GM12878 (cell line): ENCODE measurements around the gene IFITM2. TPM values are rescaled to one million over a fixed set of nuclear protein-coding genes. Genes with fewer than 3 reads are reported as not detected.

Source experiments
- ATAC-seq: fragments of 200-7000 bp; cut with Tn5 transposase; 3 replicates; pipeline ENCODE4 v1.9.1; 2020; ENCODE audit warnings: mild to moderate bottlenecking, moderate library complexity
- BruUV-seq: library from RNA; stranded (reverse); fragments of 400-500 nt; replicated peaks from 2 replicates; lab custom pipeline; 2021; lab: Mats Ljungman, UMichigan
- CTCF ChIA-PET: fragments of 300-600 bp; sonication (Branson Sonifier 250); formaldehyde crosslinking; extraction: SDS; loops from one replicate; lab custom pipeline; 2021; ENCODE audit warnings: inconsistent platforms; lab: Yijun Ruan, JAX
- POLR2A ChIA-PET: fragments of 350-600 bp; formaldehyde crosslinking; extraction: SDS; loops from one replicate; lab custom pipeline; 2021; ENCODE audit warnings: inconsistent platforms; lab: Charles Lee
- RAD21 ChIA-PET: fragments of 300-600 bp; sonication (Branson Sonifier 250); formaldehyde crosslinking; loops from one replicate; lab custom pipeline; 2023; ENCODE audit warnings: antibody characterized with exemption; ENCODE audit not compliant: unreplicated experiment; lab: Charles Lee
- SMC1A ChIA-PET: fragments of 300-600 bp; sonication (Branson Sonifier 250); formaldehyde crosslinking; loops from one replicate; lab custom pipeline; 2023; ENCODE audit not compliant: unreplicated experiment, uncharacterized antibody; lab: Charles Lee
- DNase-seq: peaks from one replicate; pipeline ENCODE4 v3.0.0-alpha.2; 2011; ENCODE audit warnings: low read depth, low spot score
- FAIRE-seq: peaks from 3 replicates; lab custom pipeline; 2011; peaks lifted over from hg19 to GRCh38; lab: Jason Lieb, UNC
- H2AFZ ChIP-seq: 2 replicates; pipeline ENCODE4 v1.6.0; 2011; ENCODE audit warnings: low read depth, low read length, control low read depth; ENCODE audit not compliant: control insufficient read depth
- H3K27ac ChIP-seq: 2 replicates; pipeline ENCODE4 v1.5.1; 2011; ENCODE audit warnings: control low read depth; ENCODE audit not compliant: control insufficient read depth, insufficient read depth
- H3K27me3 ChIP-seq, 2 experiments: replicated peaks in 1 of 2; 2 replicates each; pipeline versions ENCODE4 v1.6.0 to v1.6.1; 2011; ENCODE audit warnings: low read length in 1 of 2; ENCODE audit not compliant: control insufficient read depth in 2 of 2, insufficient read depth in 2 of 2
- H3K36me3 ChIP-seq, 2 experiments: 2 replicates each; pipeline ENCODE4 v1.5.1; 2011; ENCODE audit warnings: low read length in 1 of 2; ENCODE audit not compliant: control insufficient read depth in 2 of 2, insufficient read depth in 2 of 2
- H3K4me1 ChIP-seq: 2 replicates; pipeline ENCODE4 v1.6.1; 2011; ENCODE audit warnings: mild to moderate bottlenecking, low read length, moderate library complexity, mixed read lengths; ENCODE audit not compliant: control insufficient read depth, insufficient read depth
- H3K4me2 ChIP-seq: 2 replicates; pipeline ENCODE4 v1.6.0; 2011; ENCODE audit warnings: control low read depth; ENCODE audit not compliant: control insufficient read depth, insufficient read depth
- H3K4me3 ChIP-seq: fragments of 200-600 bp; sonication (generic); 2 replicates; pipeline ENCODE4 v1.5.1; 2016
- H3K79me2 ChIP-seq: 2 replicates; pipeline ENCODE4 v1.6.0; 2011; ENCODE audit warnings: low read length; ENCODE audit not compliant: control insufficient read depth, insufficient read depth
- H3K9ac ChIP-seq: 2 replicates; pipeline ENCODE4 v1.8.0; 2011; ENCODE audit warnings: low read length, control low read depth, mixed read lengths; ENCODE audit not compliant: control insufficient read depth, insufficient read depth
- H3K9me3 ChIP-seq: replicated peaks from 3 replicates; pipeline ENCODE4 v1.5.1; 2011; ENCODE audit warnings: mild to moderate bottlenecking, low read length; ENCODE audit not compliant: control insufficient read depth, insufficient read depth
- H4K20me1 ChIP-seq: 2 replicates; pipeline ENCODE4 v1.6.0; 2011; ENCODE audit not compliant: control insufficient read depth, insufficient read depth
- BCL3 ChIP-seq: IDR thresholded peaks from 2 replicates; pipeline ENCODE4 v1.6.1; 2011; ENCODE audit warnings: borderline replicate concordance, low read depth, mild to moderate bottlenecking, moderate library complexity, low read length; ENCODE audit not compliant: insufficient read depth, poor library complexity, severe bottlenecking
- CBX5 ChIP-seq: sonication (generic); IDR thresholded peaks from 2 replicates; pipeline ENCODE4 v1.6.1; 2016; ENCODE audit warnings: low read depth, moderate library complexity, mild to moderate bottlenecking, inconsistent platforms
- E2F4 ChIP-seq: IDR thresholded peaks from 2 replicates; pipeline ENCODE4 v1.6.1; 2012; ENCODE audit warnings: low read depth, low read length, improper control_type of control experiment
- RAD51 ChIP-seq: fragments of 450-650 bp; IDR thresholded peaks from 2 replicates; pipeline ENCODE4 v1.6.1; 2016; ENCODE audit warnings: moderate library complexity, mild to moderate bottlenecking, inconsistent platforms
- RBBP5 ChIP-seq: fragments of 200-600 bp; sonication (generic); conservative IDR thresholded peaks from 2 replicates; pipeline ENCODE4 v1.6.1; 2016
- RCOR1 ChIP-seq: conservative IDR thresholded peaks from 2 replicates; pipeline ENCODE4 v1.6.1; 2012; ENCODE audit warnings: low read depth, low read length, improper control_type of control experiment
- TBL1XR1 ChIP-seq: IDR thresholded peaks from 2 replicates; pipeline ENCODE4 v1.6.1; 2012; ENCODE audit warnings: low read depth, low read length, improper control_type of control experiment
- YY1 ChIP-seq: IDR thresholded peaks from 2 replicates; pipeline ENCODE4 v1.6.1; 2011; ENCODE audit warnings: low read depth, mild to moderate bottlenecking, low read length
- ZNF274 ChIP-seq: IDR thresholded peaks from one replicate; pipeline ENCODE4 v1.8.0; 2011; ENCODE audit not compliant: insufficient read length, insufficient read depth
- ZNF384 ChIP-seq: IDR thresholded peaks from 2 replicates; pipeline ENCODE4 v1.6.1; 2012; ENCODE audit warnings: low read depth, mild to moderate bottlenecking, low read length, improper control_type of control experiment, borderline replicate concordance
- WGBS: methylation state at CpG from one replicate; pipeline ENCODE4 v1.1.6; 2016; ENCODE audit warnings: low lambda C conversion rate; ENCODE audit not compliant: insufficient replicate concordance, insufficient coverage; ENCODE audit errors: missing lambda C conversion rate; 5-methylcytosine and 5-hydroxymethylcytosine counted together
- in situ Hi-C: fragments of 300-500 bp; cut with MboI; formaldehyde crosslinking; loops from 9 replicates; pipeline ENCODE4 v1.14.3; 2018; ENCODE audit warnings: mixed read lengths
- intact Hi-C: fragments of 100-400 bp; cut with micrococcal nuclease; formaldehyde crosslinking; loops from one replicate; pipeline ENCODE4 v1.14.2; 2022; ENCODE audit not compliant: unreplicated experiment
- polyA plus RNA-seq, 11 experiments: library from polyadenylated mRNA; depleted of rRNA in 4 of 11; unstranded in 6 of 11; stranded (reverse) in 5 of 11; fragments of >200 nt; fragmentation: Nextera tagmentation in 4 of 11; fragmentation: Illumina TruSeq in 1 of 11; extraction: Ambion mirVana in 4 of 11; extraction: Trizol in 1 of 11; gene quantifications; 1 replicate in 1 of 11; 2 replicates in 10 of 11; pipeline versions ENCODE4 v1.2.1 to v1.2.3, GENCODE V29; 2011 to 2016; ENCODE audit warnings: inconsistent platforms in 2 of 11, missing spikeins in 2 of 11, low read depth in 1 of 11
- total RNA-seq, 4 experiments: library from RNA; depleted of rRNA in 3 of 4; stranded (reverse); fragments of >200 nt in 3 of 4; fragmentation: Illumina TruSeq in 1 of 4; extraction: Trizol in 1 of 4; gene quantifications; 2 replicates each; pipeline versions ENCODE4 v1.2.1 to v1.2.3, GENCODE V29; 2013 to 2021

The IFITM2 gene
- total and polyA plus RNA-seq, 10 of the 15 experiments (the other 5 are each of a cell fraction or from before 2014, with no cell fraction given): 116 to 3,672 (median 724) TPM

- 66% methylated on average over 20 of the region's 23 CpGs for WGBS
- ChIA-PET RAD21 (interaction anchor here (1.3 kb wide), 1 partner anchor 37 kb away, joined by 4 read pairs; no protein-coding TSS in a partner anchor), POLR2A (interaction anchor here (0.6 to 1.5 kb wide), 5 partner anchors 9 to 26 kb away, joined by 3 to 5 read pairs (median 3); no protein-coding TSS in a partner anchor), CTCF (interaction anchor here (0.7 kb wide), 1 partner anchor 12 kb away, joined by 3 read pairs; no protein-coding TSS in a partner anchor), SMC1A (no interaction called here)
- in situ Hi-C loops (no loop called here), intact Hi-C loops (no loop called here)
- Histone ChIP-seq H3K79me2 (no peaks in the 10 kb centered on the region), H3K4me3 (no peak overlapping the region), H3K4me1 (peaks cover 5% of the 10 kb centered on the region; the same call in 1 of the 2 replicates), H3K36me3 (no peaks in the 10 kb centered on the region), H3K4me2 (no peak overlapping the region), H3K27ac (no peak overlapping the region), H3K9me3 (no peaks in the 10 kb centered on the region), H4K20me1 (no peaks in the 10 kb centered on the region), H3K27me3 (peaks cover 15 to 21% of the 10 kb centered on the region in 2 experiments), H2AFZ (no peak overlapping the region), H3K9ac (no peak overlapping the region)
- no peak for DNase-seq
- TF ChIP-seq RBBP5 (no peak), ZNF384 (no peak)
- ATAC-seq: no peak
- no TSS peak for BruUV-seq
- no peak for FAIRE-seq
Observed at GRCh38 chr11:283405-284104, 24.1 kb upstream of the IFITM2 start.

- ATAC-seq: no peak
- no peak overlapping the region for H2AFZ ChIP-seq
- no peak overlapping the region for H3K4me2 ChIP-seq
- no peaks in the 10 kb centered on the region for H3K36me3 ChIP-seq
- no peak for FAIRE-seq
- ChIA-PET RAD21 (interaction anchor here (1.3 to 1.4 kb wide), 2 partner anchors 34 to 38 kb away, joined by 4 to 5 read pairs; no protein-coding TSS in a partner anchor), CTCF (interaction anchor here (0.7 kb wide), 1 partner anchor 13 kb away, joined by 3 read pairs; no protein-coding TSS in a partner anchor), SMC1A (interaction anchor here (1.7 kb wide), 1 partner anchor 10 kb away, joined by 4 read pairs; no protein-coding TSS in a partner anchor), POLR2A (interaction anchor here (0.6 to 1.5 kb wide), 3 partner anchors 9 to 18 kb away, joined by 3 to 8 read pairs (median 4); no protein-coding TSS in a partner anchor)
- intact Hi-C loops (no loop called here), in situ Hi-C loops (no loop called here)
- H3K9ac ChIP-seq: no peak overlapping the region
- no peak for DNase-seq
- no peaks in the 10 kb centered on the region for H3K9me3 ChIP-seq
- H3K4me3 ChIP-seq: no peak overlapping the region
- no TSS peak for BruUV-seq
- H4K20me1 ChIP-seq: no peaks in the 10 kb centered on the region
- H3K4me1 ChIP-seq: peaks cover 5% of the 10 kb centered on the region; the same call in 1 of the 2 replicates
- no peak overlapping the region for H3K27ac ChIP-seq
- 56% methylated on average over 23 of the region's 24 CpGs for WGBS
- H3K79me2 ChIP-seq: no peaks in the 10 kb centered on the region
- peaks cover 11 to 17% of the 10 kb centered on the region in 2 experiments for H3K27me3 ChIP-seq
- TF ChIP-seq ZNF274: no peak
- no peak for TF ChIP-seq RCOR1
- TF ChIP-seq TBL1XR1: no peak
- no peak for TF ChIP-seq BCL3
- TF ChIP-seq CBX5: no peak
- TF ChIP-seq RAD51: no peak
- TF ChIP-seq E2F4: no peak
- TF ChIP-seq YY1: no peak
Observed at GRCh38 chr11:284105-285020, 23.3 kb upstream of the IFITM2 start.
